Keratinocyte (primary cell): ENCODE results near the gene CWC27.

Experiments
- CTCF ChIP-seq, 3 experiments: IDR thresholded peaks in 1 of 3; conservative IDR thresholded peaks in 1 of 3; optimal IDR thresholded peaks in 1 of 3; 2 replicates in 2 of 3; 3 replicates in 1 of 3; pipeline versions ENCODE3 to v1.5.1; 2011; ENCODE audit warnings: low read length in 3 of 3, mild to moderate bottlenecking in 3 of 3, moderate library complexity in 2 of 3, control low read depth in 1 of 3, inconsistent platforms in 1 of 3; ENCODE audit not compliant: insufficient read depth in 2 of 3; ENCODE audit errors: extremely low read depth in 1 of 3
- EZH2 ChIP-seq: IDR thresholded peaks from one replicate; pipeline ENCODE4 v1.6.1; 2012; ENCODE audit warnings: inconsistent platforms, mild to moderate bottlenecking, low read length, moderate library complexity

- TF ChIP-seq CTCF (optimal IDR thresholded peaks at IDR 0.05 in 1 of 3, IDR thresholded peaks at IDR 0.05 in 1 of 3, conservative IDR thresholded peaks at IDR 0.05 in 1 of 3; ENCODE audit: extremely low read depth in 1 of 3, insufficient read depth in 2 of 3, low read length in 3 of 3) (no peak), EZH2 (no peak)
These were observed 23.8 kb upstream of the CWC27 start for GRCh38 chr5:64744914-64745313.
